Measurements from ENCODE around the gene FAM110D.

FAM110D gene

DNA sequence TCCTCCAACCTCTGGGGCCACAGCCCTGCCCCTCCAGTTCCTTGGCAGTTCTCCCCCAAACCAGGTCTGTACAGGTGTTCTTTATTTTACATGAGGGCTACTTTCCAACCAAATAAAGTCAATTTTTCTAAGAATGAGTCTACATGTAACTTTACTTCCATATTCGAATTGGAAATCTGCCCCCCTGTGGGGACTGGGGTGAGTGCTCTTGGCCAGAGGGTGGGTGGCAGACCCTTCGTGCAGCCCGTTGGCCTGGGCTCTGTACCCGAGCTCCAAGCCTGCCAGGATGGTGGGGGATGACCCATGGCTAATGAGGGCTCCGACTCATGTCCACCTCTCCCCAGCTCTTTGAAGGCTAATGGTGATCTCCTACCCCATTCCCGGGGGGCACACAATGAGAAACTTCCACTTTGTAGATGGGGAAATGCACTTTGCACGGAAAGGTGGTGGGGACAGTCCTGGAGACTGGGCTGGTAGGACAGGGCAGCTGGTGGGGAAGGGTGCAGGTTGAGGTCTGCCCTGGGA, 30.9 kb downstream of the FAM110D start:
- no peak overlapping the region for H3K4me3 ChIP-seq (ENCODE audit: low read depth, low read length)
- TF ChIP-seq, protein P1, sequence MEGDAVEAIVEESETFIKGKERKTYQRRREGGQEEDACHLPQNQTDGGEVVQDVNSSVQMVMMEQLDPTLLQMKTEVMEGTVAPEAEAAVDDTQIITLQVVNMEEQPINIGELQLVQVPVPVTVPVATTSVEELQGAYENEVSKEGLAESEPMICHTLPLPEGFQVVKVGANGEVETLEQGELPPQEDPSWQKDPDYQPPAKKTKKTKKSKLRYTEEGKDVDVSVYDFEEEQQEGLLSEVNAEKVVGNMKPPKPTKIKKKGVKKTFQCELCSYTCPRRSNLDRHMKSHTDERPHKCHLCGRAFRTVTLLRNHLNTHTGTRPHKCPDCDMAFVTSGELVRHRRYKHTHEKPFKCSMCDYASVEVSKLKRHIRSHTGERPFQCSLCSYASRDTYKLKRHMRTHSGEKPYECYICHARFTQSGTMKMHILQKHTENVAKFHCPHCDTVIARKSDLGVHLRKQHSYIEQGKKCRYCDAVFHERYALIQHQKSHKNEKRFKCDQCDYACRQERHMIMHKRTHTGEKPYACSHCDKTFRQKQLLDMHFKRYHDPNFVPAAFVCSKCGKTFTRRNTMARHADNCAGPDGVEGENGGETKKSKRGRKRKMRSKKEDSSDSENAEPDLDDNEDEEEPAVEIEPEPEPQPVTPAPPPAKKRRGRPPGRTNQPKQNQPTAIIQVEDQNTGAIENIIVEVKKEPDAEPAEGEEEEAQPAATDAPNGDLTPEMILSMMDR (conservative IDR thresholded peaks at IDR 0.05; ENCODE audit: low read depth, low read length) = no peak
- DNase-seq (ENCODE audit: low read depth) = no peak

DNA sequence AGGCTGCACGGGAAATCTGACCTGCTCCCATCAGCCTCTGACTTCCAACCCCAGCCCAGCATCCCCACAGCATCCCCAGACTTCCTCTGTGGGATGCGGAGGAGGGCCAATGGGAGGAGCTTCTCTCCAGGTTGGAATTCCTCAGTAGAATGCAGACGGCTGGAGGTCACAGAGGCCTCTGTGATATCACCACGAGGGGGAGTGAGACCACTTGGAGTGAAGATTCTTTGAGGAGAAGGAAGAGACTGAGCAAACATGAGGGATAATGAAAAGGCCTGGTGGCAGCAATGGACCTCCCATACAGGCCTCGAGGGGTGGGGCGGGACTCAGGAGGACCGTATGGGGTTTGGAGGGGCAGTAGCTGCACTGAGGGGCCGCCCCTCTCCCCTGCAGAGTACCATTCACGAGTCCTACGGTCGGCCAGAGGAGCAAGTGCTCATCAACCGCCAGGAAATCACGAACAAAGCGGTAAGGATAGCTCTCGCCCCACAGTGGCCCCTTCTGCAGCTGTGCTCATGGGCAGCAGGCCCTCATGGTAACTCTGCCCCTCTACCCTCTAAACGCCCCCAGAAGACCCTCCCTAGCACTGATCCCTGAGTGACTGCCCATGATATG, 31.6 kb downstream of the FAM110D start, which contains the start of gene CATSPER4:
CATSPER4 (plus strand) TSS at position 230 of the 615 bp plus-strand sequence; CDS start at position 256, 26 bp downstream.
- peak; percentile 13 for DNase-seq (ENCODE audit: low read depth)
- no peak within 1 kb of the TSS for H3K4me3 ChIP-seq (ENCODE audit: low read depth, low read length)
- TF ChIP-seq, protein P1 (conservative IDR thresholded peaks at IDR 0.05; ENCODE audit: low read depth, low read length) = peak; percentile 22

DNA sequence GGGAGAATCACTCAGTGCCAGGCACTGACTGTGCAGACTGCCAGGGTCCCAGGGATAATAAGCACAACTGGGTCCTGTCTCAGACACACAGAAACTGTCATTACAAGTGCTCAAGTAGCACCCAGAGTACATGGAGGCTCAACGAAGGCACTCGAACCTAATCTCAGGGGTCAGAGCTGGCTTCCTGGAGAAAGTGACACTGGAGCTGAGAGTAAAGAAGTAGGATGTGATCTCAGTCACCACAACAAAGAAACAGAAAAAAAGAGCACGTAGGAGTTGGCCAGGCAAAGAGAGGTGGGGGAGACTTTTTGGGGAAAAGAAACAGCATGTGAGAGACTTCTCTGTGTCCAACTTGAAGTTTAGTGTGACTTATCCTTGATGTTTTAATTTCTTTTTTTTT, 32.9 kb downstream of the FAM110D start:
- TF ChIP-seq, protein P1 (conservative IDR thresholded peaks at IDR 0.05; ENCODE audit: low read depth, low read length) = no peak
- no peak for DNase-seq (ENCODE audit: low read depth)
- H3K4me3 ChIP-seq (ENCODE audit: low read depth, low read length) = no peak overlapping the region

DNA sequence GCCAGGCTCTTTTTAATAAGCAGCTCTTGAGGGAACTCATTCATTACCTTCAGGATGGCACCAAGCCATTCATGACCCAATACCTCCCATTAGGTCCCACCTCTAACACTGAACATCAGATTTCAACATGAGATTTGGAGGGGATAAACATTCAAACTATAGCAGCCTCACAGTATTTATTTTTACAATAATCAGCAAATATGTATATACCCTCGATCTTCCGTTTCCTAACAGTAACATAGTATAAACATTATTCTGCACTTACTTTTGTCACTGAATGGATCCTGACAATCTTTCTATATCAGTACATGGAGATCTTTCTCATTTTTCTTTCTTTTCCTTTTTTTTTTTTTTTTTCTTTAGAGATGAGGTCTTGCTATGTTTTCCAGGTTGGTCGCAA, 36.9 kb downstream of the FAM110D start:
- TF ChIP-seq, protein P1 (conservative IDR thresholded peaks at IDR 0.05; ENCODE audit: low read depth, low read length) = no peak
- DNase-seq (ENCODE audit: low read depth) = no peak
- no peak overlapping the region for H3K4me3 ChIP-seq (ENCODE audit: low read depth, low read length)

DNA sequence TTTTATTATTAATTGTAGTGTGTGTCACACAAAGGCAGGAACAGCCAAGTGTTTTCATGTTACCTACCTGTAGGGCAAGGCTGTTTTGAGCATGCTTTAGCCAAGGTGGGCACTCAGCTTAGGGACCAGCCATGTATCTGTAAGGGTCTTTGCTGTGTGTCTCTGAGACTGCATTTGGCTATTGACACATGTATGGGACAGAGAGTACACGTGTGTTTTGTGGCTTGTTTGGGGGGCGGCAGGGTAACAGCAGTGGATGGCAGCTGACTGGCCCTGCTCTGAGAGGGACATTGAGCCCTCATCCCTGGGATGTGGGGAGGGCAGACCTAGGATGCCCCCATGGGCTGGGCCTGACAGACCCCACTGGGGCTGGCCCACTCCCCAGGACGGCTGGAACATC, 38.4 kb downstream of the FAM110D start:
- no peak for DNase-seq (ENCODE audit: low read depth)
- TF ChIP-seq, protein P1 (conservative IDR thresholded peaks at IDR 0.05; ENCODE audit: low read depth, low read length) = no peak
- H3K4me3 ChIP-seq (ENCODE audit: low read depth, low read length) = no peak overlapping the region

DNA sequence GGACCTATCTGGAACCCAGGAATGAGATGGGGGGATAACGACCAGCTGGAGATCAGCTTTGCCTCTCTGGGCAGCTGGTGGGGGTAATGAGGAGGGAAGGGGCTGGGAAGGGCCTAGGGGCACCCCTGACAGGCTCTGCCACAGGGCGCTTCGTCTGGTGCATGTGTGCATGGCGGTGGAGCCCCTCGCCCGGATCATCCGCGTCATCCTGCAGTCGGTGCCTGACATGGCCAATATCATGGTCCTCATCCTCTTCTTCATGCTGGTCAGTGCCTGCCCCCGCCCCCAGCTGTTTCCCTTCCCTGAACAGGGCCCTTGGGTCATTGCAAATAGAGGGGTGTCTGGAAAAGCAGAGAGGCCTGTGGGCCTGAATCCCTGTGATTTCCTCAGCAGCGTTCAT, 38.9 kb downstream of the FAM110D start:
- no peak overlapping the region for H3K4me3 ChIP-seq (ENCODE audit: low read depth, low read length)
- DNase-seq (ENCODE audit: low read depth) = no peak

More for the DNA sequence above, 38.9 kb downstream of the FAM110D start:
- TF ChIP-seq, protein P1 (conservative IDR thresholded peaks at IDR 0.05; ENCODE audit: low read depth, low read length) = no peak
